Stomach (tissue), 4 donors: ENCODE data around the gene CDK5RAP3.

Experiments
- POLR2A ChIP-seq, 4 donors: fragments of 450-650 bp; IDR thresholded peaks; one replicate each; pipeline ENCODE4 v1.6.1; 2016; ENCODE audit warnings: antibody characterized with exemption in 4 of 4, control low read depth in 2 of 4, mild to moderate bottlenecking in 1 of 4, moderate library complexity in 1 of 4
- POLR2AphosphoS5 ChIP-seq, 3 donors: sonication (generic); formaldehyde crosslinking; IDR thresholded peaks; one replicate each; pipeline ENCODE4 v1.6.1; 2016; ENCODE audit warnings: antibody characterized with exemption in 3 of 3

- TF ChIP-seq POLR2A (IDR thresholded peaks at IDR 0.05) (no peak), POLR2AphosphoS5 (IDR thresholded peaks at IDR 0.05) (no peak)
These were observed 43.1 kb downstream of the CDK5RAP3 start for GRCh38 chr17:48013876-48014594.
